SK-N-SH (cell line): ENCODE data around the gene ARHGAP20. TPM values are rescaled to one million over a fixed set of nuclear protein-coding genes. Genes with fewer than 3 reads are reported as not detected.

ENCODE experiments used
- EP300 ChIP-seq, 2 experiments: IDR thresholded peaks; 2 replicates each; pipeline versions ENCODE4 v1.4.0 to v1.6.1; 2012; ENCODE audit warnings: borderline replicate concordance in 1 of 2, low read depth in 1 of 2, low read length in 1 of 2
- GABPA ChIP-seq: IDR thresholded peaks from 2 replicates; pipeline ENCODE4 v1.4.0; 2012; ENCODE audit warnings: low read depth, mild to moderate bottlenecking
- IRF3 ChIP-seq: fragments of 150-350 bp; IDR thresholded peaks from 2 replicates; pipeline ENCODE4 v1.6.1; 2016; ENCODE audit warnings: mild to moderate bottlenecking, low read depth, low read length
- PBX3 ChIP-seq: IDR thresholded peaks from 2 replicates; pipeline ENCODE4; 2012
- POLR2AphosphoS5 ChIP-seq: IDR thresholded peaks from 2 replicates; pipeline ENCODE4 v1.6.1; 2012; ENCODE audit warnings: low read depth, low read length
- RAD21 ChIP-seq: IDR thresholded peaks from 2 replicates; pipeline ENCODE4 v1.6.1; 2012; ENCODE audit warnings: mild to moderate bottlenecking, low read length
- RCOR1 ChIP-seq: fragments of 150-350 bp; IDR thresholded peaks from 2 replicates; pipeline ENCODE4 v1.6.1; 2017; ENCODE audit warnings: antibody characterized with exemption, low read length
- TAF1 ChIP-seq: IDR thresholded peaks from 2 replicates; pipeline ENCODE4 v1.6.1; 2012; ENCODE audit warnings: low read depth, mild to moderate bottlenecking, low read length, moderate library complexity, borderline replicate concordance
- TEAD4 ChIP-seq: IDR thresholded peaks from 2 replicates; pipeline ENCODE4 v1.4.0; 2012; ENCODE audit warnings: mild to moderate bottlenecking, borderline replicate concordance; ENCODE audit not compliant: insufficient read depth
- YY1 ChIP-seq: IDR thresholded peaks from 2 replicates; pipeline ENCODE4 v1.4.0; 2012; ENCODE audit warnings: low read depth, mild to moderate bottlenecking
- ZBTB33 ChIP-seq: IDR thresholded peaks from 2 replicates; pipeline ENCODE4 v1.4.0; 2012; ENCODE audit warnings: low read depth, borderline replicate concordance
- polyA plus RNA-seq, 3 experiments: library from polyadenylated mRNA; depleted of rRNA; stranded (reverse); fragments of >200 nt; gene quantifications; 2 replicates each; pipeline ENCODE4 v1.2.3, GENCODE V29; 2012
- TF ChIP-seq, protein P1 (sequence below): fragments of 150-350 bp; IDR thresholded peaks from 2 replicates; pipeline ENCODE4 v1.6.1; 2017; ENCODE audit warnings: antibody characterized with exemption, low read length, low read depth, borderline replicate concordance
- TF ChIP-seq, protein P2 (sequence below): IDR thresholded peaks from 2 replicates; pipeline ENCODE4 v1.4.0; 2012; ENCODE audit warnings: low read depth
- TF ChIP-seq, protein P3 (sequence below): IDR thresholded peaks from 2 replicates; pipeline ENCODE4 v1.6.1; 2012; ENCODE audit warnings: mild to moderate bottlenecking, low read depth, low read length, moderate library complexity

ARHGAP20 gene
- polyA plus RNA-seq, 1 of the 3 experiments (the other 2 are of a cell fraction): 0.76 TPM

- TF ChIP-seq YY1 (no peak), EP300 (IDR thresholded peaks at IDR 0.05; ENCODE audit: borderline replicate concordance in 1 of 2, low read depth in 1 of 2, low read length in 1 of 2) (peak in 1 of 2 experiments; percentile 66; a peak in 2 of 4 replicates), GABPA (no peak), POLR2AphosphoS5 (no peak), PBX3 (no peak), TEAD4 (no peak), RCOR1 (peak; percentile 70; the same call in 1 of the 2 replicates), TAF1 (no peak), IRF3 (no peak), RAD21 (no peak), ZBTB33 (no peak)
- TF ChIP-seq, protein P1, sequence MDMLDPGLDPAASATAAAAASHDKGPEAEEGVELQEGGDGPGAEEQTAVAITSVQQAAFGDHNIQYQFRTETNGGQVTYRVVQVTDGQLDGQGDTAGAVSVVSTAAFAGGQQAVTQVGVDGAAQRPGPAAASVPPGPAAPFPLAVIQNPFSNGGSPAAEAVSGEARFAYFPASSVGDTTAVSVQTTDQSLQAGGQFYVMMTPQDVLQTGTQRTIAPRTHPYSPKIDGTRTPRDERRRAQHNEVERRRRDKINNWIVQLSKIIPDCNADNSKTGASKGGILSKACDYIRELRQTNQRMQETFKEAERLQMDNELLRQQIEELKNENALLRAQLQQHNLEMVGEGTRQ: no peak
- TF ChIP-seq, protein P2, sequence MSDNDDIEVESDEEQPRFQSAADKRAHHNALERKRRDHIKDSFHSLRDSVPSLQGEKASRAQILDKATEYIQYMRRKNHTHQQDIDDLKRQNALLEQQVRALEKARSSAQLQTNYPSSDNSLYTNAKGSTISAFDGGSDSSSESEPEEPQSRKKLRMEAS: no peak
- TF ChIP-seq, protein P3, sequence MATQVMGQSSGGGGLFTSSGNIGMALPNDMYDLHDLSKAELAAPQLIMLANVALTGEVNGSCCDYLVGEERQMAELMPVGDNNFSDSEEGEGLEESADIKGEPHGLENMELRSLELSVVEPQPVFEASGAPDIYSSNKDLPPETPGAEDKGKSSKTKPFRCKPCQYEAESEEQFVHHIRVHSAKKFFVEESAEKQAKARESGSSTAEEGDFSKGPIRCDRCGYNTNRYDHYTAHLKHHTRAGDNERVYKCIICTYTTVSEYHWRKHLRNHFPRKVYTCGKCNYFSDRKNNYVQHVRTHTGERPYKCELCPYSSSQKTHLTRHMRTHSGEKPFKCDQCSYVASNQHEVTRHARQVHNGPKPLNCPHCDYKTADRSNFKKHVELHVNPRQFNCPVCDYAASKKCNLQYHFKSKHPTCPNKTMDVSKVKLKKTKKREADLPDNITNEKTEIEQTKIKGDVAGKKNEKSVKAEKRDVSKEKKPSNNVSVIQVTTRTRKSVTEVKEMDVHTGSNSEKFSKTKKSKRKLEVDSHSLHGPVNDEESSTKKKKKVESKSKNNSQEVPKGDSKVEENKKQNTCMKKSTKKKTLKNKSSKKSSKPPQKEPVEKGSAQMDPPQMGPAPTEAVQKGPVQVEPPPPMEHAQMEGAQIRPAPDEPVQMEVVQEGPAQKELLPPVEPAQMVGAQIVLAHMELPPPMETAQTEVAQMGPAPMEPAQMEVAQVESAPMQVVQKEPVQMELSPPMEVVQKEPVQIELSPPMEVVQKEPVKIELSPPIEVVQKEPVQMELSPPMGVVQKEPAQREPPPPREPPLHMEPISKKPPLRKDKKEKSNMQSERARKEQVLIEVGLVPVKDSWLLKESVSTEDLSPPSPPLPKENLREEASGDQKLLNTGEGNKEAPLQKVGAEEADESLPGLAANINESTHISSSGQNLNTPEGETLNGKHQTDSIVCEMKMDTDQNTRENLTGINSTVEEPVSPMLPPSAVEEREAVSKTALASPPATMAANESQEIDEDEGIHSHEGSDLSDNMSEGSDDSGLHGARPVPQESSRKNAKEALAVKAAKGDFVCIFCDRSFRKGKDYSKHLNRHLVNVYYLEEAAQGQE: no peak
- TF ChIP-seq, all 33 proteins: peak for 4
Measured at GRCh38 chr11:110538154-110538553, 174.1 kb downstream of the ARHGAP20 start (continued).
